HepG2 (cell line): Measurements from ENCODE around the gene CGB3. TPM values are rescaled to one million over a fixed set of nuclear protein-coding genes. Genes with fewer than 3 reads are reported as not detected.

Experiments
- CHD4 ChIP-seq: fragments of 200-600 bp; sonication (generic); IDR thresholded peaks from 2 replicates; pipeline ENCODE4 v1.7.0; 2017; ENCODE audit warnings: mild to moderate bottlenecking, low read length, borderline replicate concordance
- FIP1L1 ChIP-seq: fragments of 200-400 bp; formaldehyde crosslinking; IDR thresholded peaks from 2 replicates; pipeline ENCODE4 v1.6.1; 2018; ENCODE audit warnings: low read depth, mild to moderate bottlenecking, low read length, moderate library complexity, borderline replicate concordance; ENCODE audit not compliant: insufficient read depth
- HIC2 ChIP-seq: sonication (generic); formaldehyde crosslinking; IDR thresholded peaks from 2 replicates; pipeline ENCODE4 v1.9.0; 2022; ENCODE audit warnings: low read depth, missing genetic modification reagents
- KDM4B ChIP-seq: sonication (generic); formaldehyde crosslinking; IDR thresholded peaks from 2 replicates; pipeline ENCODE4 v1.4.0; 2020; ENCODE audit warnings: missing genetic modification reagents
- MAZ ChIP-seq, 2 experiments: sonication (generic) in 1 of 2; formaldehyde crosslinking in 1 of 2; IDR thresholded peaks; 2 replicates each; pipeline versions ENCODE4 v1.5.0 to v1.6.1; 2012 to 2020; ENCODE audit warnings: low read depth in 2 of 2, mild to moderate bottlenecking in 2 of 2, borderline replicate concordance in 1 of 2, improper control_type of control experiment in 1 of 2, low read length in 1 of 2, missing genetic modification reagents in 1 of 2, moderate library complexity in 1 of 2
- TRAFD1 ChIP-seq: sonication (generic); formaldehyde crosslinking; IDR thresholded peaks from 2 replicates; pipeline ENCODE4 v1.5.1; 2020; ENCODE audit warnings: missing genetic modification reagents, mild to moderate bottlenecking, borderline replicate concordance
- ZBTB39 ChIP-seq: sonication (generic); formaldehyde crosslinking; IDR thresholded peaks from 2 replicates; pipeline ENCODE4 v1.5.0; 2020; ENCODE audit warnings: missing genetic modification reagents
- ZFP36L2 ChIP-seq: sonication (generic); formaldehyde crosslinking; IDR thresholded peaks from 2 replicates; pipeline ENCODE4 v1.4.0; 2020; ENCODE audit warnings: missing genetic modification reagents
- ZNF329 ChIP-seq: sonication (generic); formaldehyde crosslinking; IDR thresholded peaks from 2 replicates; pipeline ENCODE4 v1.9.0; 2021; ENCODE audit warnings: low read depth, mild to moderate bottlenecking, missing genetic modification reagents
- ZNF350 ChIP-seq: sonication (generic); formaldehyde crosslinking; IDR thresholded peaks from 2 replicates; pipeline ENCODE4 v1.4.0; 2020; ENCODE audit warnings: mild to moderate bottlenecking, low read depth, missing genetic modification reagents, borderline replicate concordance
- ZNF430 ChIP-seq: sonication (generic); formaldehyde crosslinking; IDR thresholded peaks from 2 replicates; pipeline ENCODE4 v1.9.0; 2021; ENCODE audit warnings: mild to moderate bottlenecking, missing genetic modification reagents
- ZNF431 ChIP-seq: sonication (generic); formaldehyde crosslinking; IDR thresholded peaks from 2 replicates; pipeline ENCODE4 v1.9.0; 2022; ENCODE audit warnings: missing genetic modification reagents, low read depth, mild to moderate bottlenecking, borderline replicate concordance
- ZNF552 ChIP-seq: sonication (generic); formaldehyde crosslinking; IDR thresholded peaks from 2 replicates; pipeline ENCODE4 v1.9.0; 2022; ENCODE audit warnings: missing genetic modification reagents, mild to moderate bottlenecking, borderline replicate concordance
- ZNF569 ChIP-seq: sonication (generic); formaldehyde crosslinking; IDR thresholded peaks from 2 replicates; pipeline ENCODE4 v1.5.0; 2020; ENCODE audit warnings: mild to moderate bottlenecking, missing genetic modification reagents, moderate library complexity, borderline replicate concordance
- ZNF747 ChIP-seq: sonication (generic); formaldehyde crosslinking; IDR thresholded peaks from 2 replicates; pipeline ENCODE4 v1.8.1; 2023; ENCODE audit warnings: missing genetic modification reagents, mild to moderate bottlenecking, borderline replicate concordance
- ZNF784 ChIP-seq: sonication (generic); formaldehyde crosslinking; IDR thresholded peaks from 2 replicates; pipeline ENCODE4 v1.5.1; 2020; ENCODE audit warnings: missing genetic modification reagents, mild to moderate bottlenecking, borderline replicate concordance
- ZNF891 ChIP-seq: sonication (generic); formaldehyde crosslinking; IDR thresholded peaks from 2 replicates; pipeline ENCODE4 v1.5.0; 2020; ENCODE audit warnings: mild to moderate bottlenecking, missing genetic modification reagents
- ZZZ3 ChIP-seq: sonication (generic); formaldehyde crosslinking; IDR thresholded peaks from 2 replicates; pipeline ENCODE4 v1.4.0; 2020; ENCODE audit warnings: missing genetic modification reagents, mild to moderate bottlenecking, borderline replicate concordance
- polyA plus RNA-seq, 8 experiments: library from polyadenylated mRNA; depleted of rRNA in 3 of 8; stranded (reverse) in 7 of 8; unstranded in 1 of 8; fragments of >200 nt; fragmentation: Illumina TruSeq in 4 of 8; extraction: Trizol in 4 of 8; gene quantifications; 2 replicates each; pipeline versions ENCODE4 v1.2.1 to v1.2.3, GENCODE V29; 2011 to 2016; ENCODE audit warnings: low read depth in 4 of 8, missing spikeins in 1 of 8, mixed read lengths in 1 of 8; ENCODE audit not compliant: insufficient read depth in 1 of 8
- total RNA-seq, 5 experiments: library from RNA; depleted of rRNA; stranded (reverse); fragments of >200 nt; fragmentation: Illumina TruSeq; extraction: Trizol; gene quantifications; 2 replicates each; pipeline ENCODE4 v1.2.3, GENCODE V29; 2016; ENCODE audit warnings: low read depth in 1 of 5
- TF ChIP-seq, protein P1 (sequence below): sonication (generic); formaldehyde crosslinking; IDR thresholded peaks from 2 replicates; pipeline ENCODE4 v1.9.0; 2021; ENCODE audit warnings: missing genetic modification reagents, borderline replicate concordance

Gene CGB3
- total and polyA plus RNA-seq, 2 of the 13 experiments (the other 11 are each of a cell fraction or from before 2014, with no cell fraction given): not detected

GRCh38 chr19:48993175-48994034 lies 30.7 kb downstream of the CGB3 start, which contains the start of the genes GYS1 and RUVBL2 (continued):
- TF ChIP-seq HIC2 (CRISPR knock-in tag) (no peak), ZNF747 (CRISPR knock-in tag) (no peak; the same call in 1 of the 2 replicates), ZZZ3 (CRISPR knock-in tag) (no peak), ZNF569 (no peak), ZNF891 (CRISPR knock-in tag) (no peak; the same call in none of the 2 replicates), ZNF329 (peak; percentile 33; the same call in 1 of the 2 replicates), KDM4B (CRISPR knock-in tag) (0 out of 2 replicates have a peak, but pooled peaks have one; percentile 17), CHD4 (0 out of 2 replicates have a peak, but pooled peaks have one; percentile 56), FIP1L1 (no peak), ZBTB39 (CRISPR knock-in tag) (no peak), ZNF430 (CRISPR knock-in tag) (peak; percentile 95), MAZ (IDR thresholded peaks at IDR 0.05; ENCODE audit: borderline replicate concordance, low read depth, low read length) (peak; percentile 89), MAZ (CRISPR knock-in tag; IDR thresholded peaks at IDR 0.05; ENCODE audit: low read depth) (no peak; the same call in none of the 2 replicates), ZNF784 (CRISPR knock-in tag) (no peak; the same call in 1 of the 2 replicates), ZFP36L2 (CRISPR knock-in tag) (no peak), ZNF552 (CRISPR knock-in tag) (no peak), ZNF431 (CRISPR knock-in tag) (no peak), ZNF350 (CRISPR knock-in tag) (peak; percentile 78; the same call in 1 of the 2 replicates), TRAFD1 (CRISPR knock-in tag) (no peak)
- TF ChIP-seq, protein P1, sequence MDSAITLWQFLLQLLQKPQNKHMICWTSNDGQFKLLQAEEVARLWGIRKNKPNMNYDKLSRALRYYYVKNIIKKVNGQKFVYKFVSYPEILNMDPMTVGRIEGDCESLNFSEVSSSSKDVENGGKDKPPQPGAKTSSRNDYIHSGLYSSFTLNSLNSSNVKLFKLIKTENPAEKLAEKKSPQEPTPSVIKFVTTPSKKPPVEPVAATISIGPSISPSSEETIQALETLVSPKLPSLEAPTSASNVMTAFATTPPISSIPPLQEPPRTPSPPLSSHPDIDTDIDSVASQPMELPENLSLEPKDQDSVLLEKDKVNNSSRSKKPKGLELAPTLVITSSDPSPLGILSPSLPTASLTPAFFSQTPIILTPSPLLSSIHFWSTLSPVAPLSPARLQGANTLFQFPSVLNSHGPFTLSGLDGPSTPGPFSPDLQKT (CRISPR knock-in tag): no peak
